B cell (primary cell): Measurements from ENCODE around the gene KLRD1. TPM values are rescaled to one million over a fixed set of nuclear protein-coding genes. Genes with fewer than 3 reads are reported as not detected.

Experiments
- ATAC-seq: fragments of 200-7000 bp; cut with Tn5 transposase; one replicate; pipeline ENCODE4 v1.10.0; 2021; ENCODE audit warnings: low read depth, mild to moderate bottlenecking, moderate number of reproducible peaks, moderate library complexity
- CTCF ChIA-PET: fragments of 350-600 bp; sonication (Branson Sonifier 250); formaldehyde crosslinking; loops from one replicate; lab custom pipeline; 2021; ENCODE audit warnings: antibody characterized with exemption, inconsistent platforms; lab: Charles Lee
- POLR2A ChIA-PET: fragments of 350-600 bp; sonication (Branson Sonifier 250); formaldehyde crosslinking; loops from one replicate; lab custom pipeline; 2021; ENCODE audit warnings: antibody characterized with exemption; lab: Charles Lee
- DNase-seq: peaks from one replicate; pipeline ENCODE4 v3.0.0; 2013
- H2AFZ ChIP-seq: 2 replicates; pipeline ENCODE4 v1.6.1; 2012; ENCODE audit warnings: mild to moderate bottlenecking, low read depth, low read length; ENCODE audit not compliant: insufficient read depth, poor library complexity, severe bottlenecking
- H3K27ac ChIP-seq, 2 donors: 1 replicate in 1 of 2; 2 replicates in 1 of 2; pipeline ENCODE4 v1.5.1; 2012 to 2013; ENCODE audit warnings: low read length in 2 of 2, mild to moderate bottlenecking in 2 of 2, moderate library complexity in 1 of 2
- H3K27me3 ChIP-seq, 4 experiments: fragments of 200-600 bp in 1 of 4; sonication (generic) in 1 of 4; replicated peaks in 1 of 4; 1 replicate in 2 of 4; 2 replicates in 2 of 4; pipeline versions ENCODE4 v1.6.1 to v1.7.0; 2013 to 2016; ENCODE audit warnings: low read length in 3 of 4, mild to moderate bottlenecking in 2 of 4, mixed read lengths in 1 of 4, moderate library complexity in 1 of 4; ENCODE audit not compliant: insufficient read depth in 4 of 4, control insufficient read depth in 3 of 4; ENCODE audit errors: control extremely low read depth in 1 of 4
- H3K36me3 ChIP-seq, 2 experiments: replicated peaks in 1 of 2; 1 replicate in 1 of 2; 2 replicates in 1 of 2; pipeline versions ENCODE4 v1.6.1 to v1.7.1; 2013; ENCODE audit warnings: low read length in 1 of 2; ENCODE audit not compliant: insufficient read depth in 2 of 2, control insufficient read depth in 1 of 2; ENCODE audit errors: control extremely low read depth in 1 of 2, extremely low read depth in 1 of 2
- H3K4me1 ChIP-seq, 2 donors: fragments of 200-600 bp in 1 of 2; sonication (generic) in 1 of 2; 1 replicate in 1 of 2; 2 replicates in 1 of 2; pipeline versions ENCODE4 v1.5.1 to v1.6.1; 2013 to 2017; ENCODE audit warnings: low read length in 2 of 2; ENCODE audit not compliant: control insufficient read depth in 2 of 2, insufficient read depth in 2 of 2
- H3K4me2 ChIP-seq: replicated peaks from 2 replicates; pipeline ENCODE3; 2012; ENCODE audit warnings: mild to moderate bottlenecking, low read depth, low read length; ENCODE audit not compliant: poor library complexity, severe bottlenecking
- H3K4me3 ChIP-seq, 5 experiments: fragments of 200-600 bp in 1 of 5; sonication (generic) in 1 of 5; 1 replicate in 3 of 5; 2 replicates in 2 of 5; pipeline versions ENCODE4 v1.5.1 to v1.7.0; 2011 to 2016; ENCODE audit warnings: low read length in 4 of 5, mild to moderate bottlenecking in 4 of 5, low read depth in 2 of 5, control low read depth in 1 of 5, moderate library complexity in 1 of 5; ENCODE audit not compliant: insufficient read depth in 1 of 5; ENCODE audit errors: control extremely low read depth in 1 of 5, extremely low read depth in 1 of 5
- H3K79me2 ChIP-seq: fragments of 200-600 bp; sonication (generic); one replicate; pipeline ENCODE4 v1.6.0; 2016; ENCODE audit warnings: low read length; ENCODE audit not compliant: control insufficient read depth, insufficient read depth
- H3K9ac ChIP-seq: fragments of 200-600 bp; sonication (generic); 2 replicates; pipeline ENCODE4 v1.6.1; 2017; ENCODE audit warnings: mild to moderate bottlenecking, low read length, moderate library complexity
- H3K9me3 ChIP-seq, 3 donors: one replicate each; pipeline versions ENCODE4 v1.6.1 to v1.7.1; 2013; ENCODE audit warnings: low read length in 2 of 3; ENCODE audit not compliant: control insufficient read depth in 2 of 3, insufficient read depth in 1 of 3; ENCODE audit errors: control extremely low read depth in 1 of 3
- H4K20me1 ChIP-seq: 2 replicates; pipeline ENCODE4 v1.6.0; 2012; ENCODE audit warnings: mild to moderate bottlenecking, low read length; ENCODE audit not compliant: insufficient read depth, control insufficient read depth, poor library complexity, severe bottlenecking
- H3K27ac Mint-ChIP-seq: one replicate; pipeline ENCODE4 v1.8.0; 2021; ENCODE audit warnings: mixed read lengths
- H3K27me3 Mint-ChIP-seq: one replicate; pipeline ENCODE4 v1.8.0; 2021; ENCODE audit warnings: mixed read lengths
- H3K4me1 Mint-ChIP-seq: one replicate; pipeline ENCODE4 v1.8.0; 2021; ENCODE audit warnings: mixed read lengths
- H3K4me3 Mint-ChIP-seq: one replicate; pipeline ENCODE4 v1.8.0; 2021; ENCODE audit warnings: mixed read lengths
- H3K9me3 Mint-ChIP-seq: one replicate; pipeline ENCODE4 v1.8.0; 2022; ENCODE audit warnings: mixed read lengths; ENCODE audit not compliant: insufficient read depth
- EZH2 ChIP-seq: IDR thresholded peaks from 2 replicates; pipeline ENCODE4 v1.6.1; 2012; ENCODE audit warnings: borderline replicate concordance, low read depth, mild to moderate bottlenecking, moderate library complexity, low read length; ENCODE audit not compliant: insufficient read depth, poor library complexity, severe bottlenecking
- WGBS: methylation state at CpG from one replicate; pipeline ENCODE4 v1.1.5; 2013; ENCODE audit warnings: missing lambda C conversion rate; ENCODE audit not compliant: insufficient coverage; 5-methylcytosine and 5-hydroxymethylcytosine counted together
- intact Hi-C: fragments of 100-400 bp; cut with micrococcal nuclease; formaldehyde crosslinking; loops from one replicate; pipeline ENCODE4 v1.10.0; 2022
- polyA plus RNA-seq: library from polyadenylated mRNA; depleted of rRNA; stranded (reverse); fragments of >200 nt; gene quantifications from 2 replicates; pipeline ENCODE4 v1.2.3, GENCODE V29; 2012
- total RNA-seq, 2 donors: library from RNA; stranded (reverse); fragments of 120-200 nt in 1 of 2; gene quantifications; 1 replicate in 1 of 2; 2 replicates in 1 of 2; pipeline versions ENCODE4 v1.2.3 to v1.2.4, GENCODE V29; 2013 to 2022
- TF ChIP-seq, protein P1 (sequence below): fragments of 200-600 bp; IDR thresholded peaks from one replicate; pipeline ENCODE4 v1.8.0; 2022; ENCODE audit warnings: antibody characterized with exemption, mild to moderate bottlenecking

The KLRD1 gene
- total and polyA plus RNA-seq, 2 donors (not counting 1 experiment from before 2014, with no cell fraction given), result 0.22 to 0.32 TPM

DNA sequence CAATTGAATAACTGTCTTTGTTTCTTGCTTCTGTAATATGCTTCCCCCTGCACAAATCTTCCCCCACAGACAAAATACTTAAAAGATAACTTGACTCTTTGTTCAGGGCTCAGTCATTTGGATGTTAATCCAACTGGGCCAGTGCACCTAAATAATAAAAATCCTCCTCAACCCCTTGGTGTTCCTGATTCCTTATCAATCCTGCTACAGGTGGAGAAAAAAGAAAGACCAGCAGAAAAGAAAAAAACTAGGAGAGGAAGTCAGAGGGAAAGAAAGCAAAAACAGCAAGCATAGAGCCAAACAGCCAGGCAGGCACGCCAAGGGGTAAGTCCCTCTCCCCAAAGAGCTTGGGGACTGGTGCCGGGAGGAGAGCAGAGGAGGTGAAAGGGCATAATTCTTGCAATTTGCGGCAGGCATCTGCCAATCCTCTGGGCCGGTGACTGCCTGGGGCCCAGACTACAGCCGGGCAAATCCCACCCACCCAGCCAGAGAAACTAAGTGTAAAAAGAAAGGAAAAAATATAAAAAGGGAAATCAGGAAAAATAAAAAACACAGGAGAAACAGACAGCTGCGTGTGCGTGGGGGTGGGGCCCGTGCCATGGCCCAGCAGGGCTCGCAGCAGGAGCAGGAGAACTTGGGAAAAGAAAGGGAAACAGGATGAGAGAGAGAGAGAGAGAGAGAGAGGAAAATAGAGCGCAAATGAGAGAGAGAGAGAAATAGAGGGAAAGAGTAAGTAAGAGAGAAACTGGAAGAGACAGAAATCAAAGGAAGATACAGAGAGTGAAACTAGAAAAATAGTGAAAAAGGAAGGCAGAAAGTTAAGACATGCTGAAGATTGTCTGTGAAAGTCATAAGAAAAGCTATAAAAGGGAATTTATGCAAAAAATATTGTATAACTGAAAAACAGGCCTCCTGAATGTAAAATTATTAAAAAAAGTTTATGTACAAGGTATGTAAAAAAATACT lies 60.8 kb downstream of the KLRD1 start:
- POLR2A ChIA-PET, result no interaction called here

More for the DNA sequence above, 60.8 kb downstream of the KLRD1 start:
- Histone ChIP-seq H2AFZ (no peak overlapping the region), H3K4me1 (peaks cover 38 to 41% of the 10 kb centered on the region in 2 donors), H3K4me2 (no peak overlapping the region), H3K9ac (no peak overlapping the region), H3K9me3 (peaks cover 0 to 7% (median 0%) of the 10 kb centered on the region in 3 donors), H4K20me1 (no peaks in the 10 kb centered on the region), H3K36me3 (no peaks in the 10 kb centered on the region), H3K4me3 (no peak overlapping the region), H3K27me3 (no peaks in the 10 kb centered on the region), H3K79me2 (peaks cover 5% of the 10 kb centered on the region), H3K27ac (no peak overlapping the region)
- no peak for DNase-seq
- Mint-ChIP-seq H3K9me3 (no peaks in the 10 kb centered on the region), H3K4me3 (no peak overlapping the region), H3K27me3 (no peaks in the 10 kb centered on the region), H3K27ac (no peak overlapping the region), H3K4me1 (peaks cover 12% of the 10 kb centered on the region)
- intact Hi-C loops, result no loop called here
- WGBS, result 100% methylated on average over 3 of the region's 10 CpGs
- TF ChIP-seq, protein P1, sequence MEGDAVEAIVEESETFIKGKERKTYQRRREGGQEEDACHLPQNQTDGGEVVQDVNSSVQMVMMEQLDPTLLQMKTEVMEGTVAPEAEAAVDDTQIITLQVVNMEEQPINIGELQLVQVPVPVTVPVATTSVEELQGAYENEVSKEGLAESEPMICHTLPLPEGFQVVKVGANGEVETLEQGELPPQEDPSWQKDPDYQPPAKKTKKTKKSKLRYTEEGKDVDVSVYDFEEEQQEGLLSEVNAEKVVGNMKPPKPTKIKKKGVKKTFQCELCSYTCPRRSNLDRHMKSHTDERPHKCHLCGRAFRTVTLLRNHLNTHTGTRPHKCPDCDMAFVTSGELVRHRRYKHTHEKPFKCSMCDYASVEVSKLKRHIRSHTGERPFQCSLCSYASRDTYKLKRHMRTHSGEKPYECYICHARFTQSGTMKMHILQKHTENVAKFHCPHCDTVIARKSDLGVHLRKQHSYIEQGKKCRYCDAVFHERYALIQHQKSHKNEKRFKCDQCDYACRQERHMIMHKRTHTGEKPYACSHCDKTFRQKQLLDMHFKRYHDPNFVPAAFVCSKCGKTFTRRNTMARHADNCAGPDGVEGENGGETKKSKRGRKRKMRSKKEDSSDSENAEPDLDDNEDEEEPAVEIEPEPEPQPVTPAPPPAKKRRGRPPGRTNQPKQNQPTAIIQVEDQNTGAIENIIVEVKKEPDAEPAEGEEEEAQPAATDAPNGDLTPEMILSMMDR, result no peak
- TF ChIP-seq EZH2, result no peak
- CTCF ChIA-PET, result no interaction called here
- no peak for ATAC-seq
